ENCODE data around the gene ZNF804B.

DNA sequence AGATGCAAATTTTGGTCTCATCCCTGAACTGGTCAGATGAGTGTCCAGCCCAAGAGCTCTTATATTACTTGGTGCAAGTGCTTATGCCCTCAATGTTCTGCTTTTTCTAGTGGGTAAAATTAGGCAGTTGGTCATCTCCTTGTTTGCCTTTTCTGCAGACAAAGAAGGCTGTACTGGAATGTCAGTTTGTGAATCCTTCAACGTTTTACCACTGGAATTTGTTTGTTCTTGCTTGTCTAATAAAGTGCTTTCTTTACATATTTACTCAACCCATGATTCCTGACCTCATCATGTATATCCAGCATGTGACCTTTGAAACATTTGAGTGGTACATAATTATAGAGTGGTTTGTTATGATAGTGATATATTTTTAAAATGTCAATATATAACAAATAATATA, 268.3 kb downstream of the ZNF804B start:
- no peak for TF ChIP-seq MXI1 (IDR thresholded peaks at IDR 0.05; ENCODE audit: borderline replicate concordance, low read depth, low read length)
- TF ChIP-seq, protein P1, sequence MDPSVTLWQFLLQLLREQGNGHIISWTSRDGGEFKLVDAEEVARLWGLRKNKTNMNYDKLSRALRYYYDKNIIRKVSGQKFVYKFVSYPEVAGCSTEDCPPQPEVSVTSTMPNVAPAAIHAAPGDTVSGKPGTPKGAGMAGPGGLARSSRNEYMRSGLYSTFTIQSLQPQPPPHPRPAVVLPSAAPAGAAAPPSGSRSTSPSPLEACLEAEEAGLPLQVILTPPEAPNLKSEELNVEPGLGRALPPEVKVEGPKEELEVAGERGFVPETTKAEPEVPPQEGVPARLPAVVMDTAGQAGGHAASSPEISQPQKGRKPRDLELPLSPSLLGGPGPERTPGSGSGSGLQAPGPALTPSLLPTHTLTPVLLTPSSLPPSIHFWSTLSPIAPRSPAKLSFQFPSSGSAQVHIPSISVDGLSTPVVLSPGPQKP (IDR thresholded peaks at IDR 0.05; ENCODE audit: borderline replicate concordance, low read depth, low read length), result no peak
- no peak for TF ChIP-seq RAD21 (IDR thresholded peaks at IDR 0.05; ENCODE audit: low read length)
- TF ChIP-seq, protein P2, sequence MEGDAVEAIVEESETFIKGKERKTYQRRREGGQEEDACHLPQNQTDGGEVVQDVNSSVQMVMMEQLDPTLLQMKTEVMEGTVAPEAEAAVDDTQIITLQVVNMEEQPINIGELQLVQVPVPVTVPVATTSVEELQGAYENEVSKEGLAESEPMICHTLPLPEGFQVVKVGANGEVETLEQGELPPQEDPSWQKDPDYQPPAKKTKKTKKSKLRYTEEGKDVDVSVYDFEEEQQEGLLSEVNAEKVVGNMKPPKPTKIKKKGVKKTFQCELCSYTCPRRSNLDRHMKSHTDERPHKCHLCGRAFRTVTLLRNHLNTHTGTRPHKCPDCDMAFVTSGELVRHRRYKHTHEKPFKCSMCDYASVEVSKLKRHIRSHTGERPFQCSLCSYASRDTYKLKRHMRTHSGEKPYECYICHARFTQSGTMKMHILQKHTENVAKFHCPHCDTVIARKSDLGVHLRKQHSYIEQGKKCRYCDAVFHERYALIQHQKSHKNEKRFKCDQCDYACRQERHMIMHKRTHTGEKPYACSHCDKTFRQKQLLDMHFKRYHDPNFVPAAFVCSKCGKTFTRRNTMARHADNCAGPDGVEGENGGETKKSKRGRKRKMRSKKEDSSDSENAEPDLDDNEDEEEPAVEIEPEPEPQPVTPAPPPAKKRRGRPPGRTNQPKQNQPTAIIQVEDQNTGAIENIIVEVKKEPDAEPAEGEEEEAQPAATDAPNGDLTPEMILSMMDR (conservative IDR thresholded peaks at IDR 0.05; ENCODE audit: low read depth, low read length), result no peak
- TF ChIP-seq POLR2A (IDR thresholded peaks at IDR 0.05; ENCODE audit: low read depth, low read length), result no peak
- TF ChIP-seq FOS (IDR thresholded peaks at IDR 0.05; ENCODE audit: low read depth, low read length), result no peak
- TF ChIP-seq MAFK (IDR thresholded peaks at IDR 0.05; ENCODE audit: low read depth, low read length), result no peak
- no peak for TF ChIP-seq RCOR1 (IDR thresholded peaks at IDR 0.05; ENCODE audit: insufficient replicate concordance, low read length)
- TF ChIP-seq, protein P3, sequence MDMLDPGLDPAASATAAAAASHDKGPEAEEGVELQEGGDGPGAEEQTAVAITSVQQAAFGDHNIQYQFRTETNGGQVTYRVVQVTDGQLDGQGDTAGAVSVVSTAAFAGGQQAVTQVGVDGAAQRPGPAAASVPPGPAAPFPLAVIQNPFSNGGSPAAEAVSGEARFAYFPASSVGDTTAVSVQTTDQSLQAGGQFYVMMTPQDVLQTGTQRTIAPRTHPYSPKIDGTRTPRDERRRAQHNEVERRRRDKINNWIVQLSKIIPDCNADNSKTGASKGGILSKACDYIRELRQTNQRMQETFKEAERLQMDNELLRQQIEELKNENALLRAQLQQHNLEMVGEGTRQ (IDR thresholded peaks at IDR 0.05; ENCODE audit: low read depth, low read length), result no peak
- no peak for TF ChIP-seq MAZ (IDR thresholded peaks at IDR 0.05; ENCODE audit: borderline replicate concordance, low read depth, low read length)
- TF ChIP-seq CHD1 (IDR thresholded peaks at IDR 0.05; ENCODE audit: low read depth, low read length), result no peak
